GM18508 (cell line): ENCODE results near the gene CNPY2.
A peak's percentile ranks its signal among the peaks of the same experiment; 100 is the strongest.
"Not testable (repeated sequence)": the region's sequence is repeated elsewhere in the genome, so short reads cannot be mapped to it uniquely, and the experiment has no call there.

Source experiments
- ATAC-seq: cut with Tn5 transposase; IDR thresholded peaks from one replicate; pipeline ENCODE4 v1.9.1; 2021; ENCODE audit warnings: moderate number of reproducible peaks; ENCODE audit not compliant: insufficient read depth, unreplicated experiment

Gene CNPY2

DNA sequence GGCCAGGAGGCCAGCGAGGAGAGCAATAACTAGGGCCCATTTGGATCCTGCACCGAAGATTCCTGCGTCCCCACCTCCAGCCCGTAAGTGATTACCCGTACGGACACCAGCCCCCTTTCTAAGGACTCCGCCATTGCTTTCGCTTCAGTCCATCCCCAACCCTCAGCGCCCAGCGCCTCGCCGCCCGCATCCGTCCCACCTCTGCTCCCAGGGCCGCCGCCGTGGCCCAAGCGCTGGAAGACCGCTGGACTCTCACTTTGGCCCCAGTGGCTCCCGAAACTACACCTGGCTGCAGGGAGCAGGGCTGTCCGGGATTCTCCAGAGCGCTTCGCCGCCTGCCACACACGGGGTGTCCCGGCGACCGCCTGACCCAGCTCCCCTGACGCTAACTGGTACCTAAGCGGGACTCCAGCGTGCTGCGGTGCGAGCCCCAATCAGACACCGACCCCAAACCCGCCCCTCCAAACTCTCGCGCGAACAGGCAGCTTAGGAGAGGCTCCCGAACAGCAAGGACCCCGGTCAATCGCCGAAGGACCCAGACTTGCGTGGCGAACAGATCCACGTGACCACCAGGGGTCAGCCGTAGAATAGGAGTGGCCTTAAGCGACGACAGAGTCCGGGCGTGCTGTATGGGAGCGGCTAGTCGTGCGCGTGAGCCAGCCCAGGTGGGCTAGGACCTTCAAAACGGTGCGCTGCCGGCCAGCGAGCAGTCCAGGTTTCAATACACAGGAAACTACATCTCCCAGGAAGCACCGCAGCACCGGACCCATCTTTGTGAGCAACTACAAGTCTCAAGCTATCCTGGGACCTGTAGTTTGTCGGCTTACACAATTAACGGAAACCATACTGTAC is at the start of gene CNPY2:
Gene CNPY2 (minus strand): TSS at position 367 of the 852 bp plus-strand sequence. CDS start 771 bp downstream, outside the sequence.
- ATAC-seq: peak; percentile 85

DNA sequence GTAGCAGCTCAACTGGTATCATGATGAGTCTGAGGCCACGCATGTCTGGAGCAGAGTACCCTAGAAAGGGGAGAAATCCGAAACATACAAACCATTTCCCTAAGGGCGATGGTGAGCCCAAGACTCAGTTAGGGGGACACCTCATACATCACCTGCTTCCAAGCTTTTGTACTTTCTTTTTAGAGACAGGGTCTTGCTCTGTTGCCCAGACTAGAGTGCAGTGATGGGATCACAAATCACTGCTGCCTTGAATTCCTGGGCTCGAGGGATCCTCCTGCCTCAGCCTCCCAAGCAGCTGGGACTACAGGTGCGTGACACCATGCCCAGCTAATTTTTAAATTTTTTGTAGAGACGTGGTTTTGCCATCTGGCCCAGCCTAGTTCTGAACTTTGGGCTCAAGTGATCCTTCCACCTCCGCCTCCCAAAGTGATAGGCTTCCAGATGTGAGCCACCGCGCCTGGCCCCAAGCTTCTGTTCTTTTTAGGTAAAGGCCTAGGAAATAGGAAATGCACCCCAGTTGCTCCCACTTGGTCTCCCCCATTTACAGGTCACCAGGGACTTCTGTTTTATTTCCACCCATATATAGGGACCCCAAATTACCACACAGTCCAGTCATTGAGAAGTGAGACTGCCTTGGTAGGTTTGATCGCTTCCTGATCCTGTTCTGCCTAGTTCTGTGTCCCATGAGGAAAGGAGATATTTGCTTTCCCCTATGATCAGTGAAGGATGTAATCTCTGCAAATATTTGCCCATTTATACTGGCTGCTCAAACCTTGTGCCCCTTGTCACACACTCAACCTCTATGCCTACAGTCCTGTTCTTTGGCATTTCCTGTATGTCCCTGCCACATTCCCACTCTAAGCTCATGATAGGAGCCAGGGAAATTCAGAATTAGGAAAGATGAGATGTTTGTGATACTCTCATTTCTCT is 46.6 kb upstream of the CNPY2 start, which contains the start of gene APOF:
Gene APOF (minus strand): TSS at position 728 of the 930 bp plus-strand sequence. CDS start 112 bp downstream, at position 616.
- ATAC-seq: no peak

DNA sequence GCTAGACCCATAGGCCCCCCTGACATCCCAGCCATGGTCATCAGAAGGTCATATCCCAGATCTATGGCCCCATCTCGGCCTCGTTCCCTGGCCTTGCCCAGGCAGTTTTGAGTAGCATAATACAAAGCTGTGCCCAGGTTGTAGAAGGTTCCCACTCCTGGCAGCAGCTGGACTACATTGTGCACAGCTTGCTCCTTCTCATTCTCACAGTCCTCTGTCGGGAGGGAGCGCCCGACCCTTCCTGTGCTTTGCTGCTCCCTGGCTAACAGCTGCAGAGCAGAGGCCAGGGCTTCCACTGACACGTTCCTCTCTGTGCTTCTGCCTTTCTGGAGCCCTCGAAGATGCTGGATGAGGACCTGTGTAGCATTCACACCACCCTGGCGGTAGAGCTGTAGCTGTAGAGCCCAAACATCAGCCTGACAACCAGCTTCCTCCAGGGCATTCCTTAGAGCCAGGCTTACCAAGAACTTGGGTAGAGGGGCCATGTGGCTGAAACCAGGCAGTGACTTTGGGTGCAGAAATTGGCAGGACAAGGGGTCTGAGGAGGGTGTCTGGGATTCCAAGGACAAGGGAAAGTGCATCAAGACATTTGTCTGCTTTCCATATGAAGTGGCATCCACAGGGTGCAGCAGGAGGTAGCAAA is 45.8 kb upstream of the CNPY2 start:
- no peak for ATAC-seq

DNA sequence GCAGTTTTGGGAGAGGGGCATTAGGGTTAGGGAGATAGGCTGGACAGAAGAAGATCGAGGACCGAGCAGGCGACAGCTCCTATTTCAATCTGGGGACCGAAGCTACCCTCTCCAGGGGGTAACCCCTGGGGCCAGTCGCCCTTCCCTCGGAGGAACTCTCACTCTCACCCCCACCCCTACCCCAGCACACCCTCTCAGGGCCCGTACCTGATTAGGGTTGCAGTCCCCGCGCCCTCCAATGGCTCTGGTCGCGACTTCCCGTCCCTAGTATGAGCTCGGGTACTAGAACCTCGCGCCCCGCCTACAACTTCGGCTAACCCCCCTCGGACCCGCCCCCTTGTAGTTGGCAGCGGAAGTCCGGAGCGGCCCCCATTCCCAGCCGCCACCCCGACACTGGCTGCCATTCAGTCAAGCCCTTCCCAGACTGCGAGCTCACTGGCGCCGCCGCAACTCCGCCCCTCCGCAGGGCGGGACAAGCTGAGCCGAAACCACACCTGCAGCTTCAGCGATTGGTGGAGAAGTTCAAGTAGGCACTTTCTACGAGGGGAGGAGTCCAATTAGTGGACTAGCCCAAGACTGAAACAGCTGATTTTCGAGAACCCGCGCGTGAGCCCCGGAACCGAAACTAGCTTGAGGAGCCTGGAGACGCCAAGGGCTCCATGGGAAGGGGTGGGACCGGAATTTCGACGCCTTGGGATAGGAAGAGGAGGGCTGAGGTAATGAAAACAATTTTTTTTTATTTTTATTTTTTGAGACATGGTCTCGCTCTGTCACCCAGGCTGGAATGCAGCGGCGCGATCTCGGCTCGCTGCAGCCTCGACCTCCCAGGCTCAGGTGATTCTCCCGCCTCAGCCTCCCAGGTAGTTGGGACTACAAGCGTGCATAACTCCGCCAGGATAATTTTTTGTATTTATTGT is 44.3 kb upstream of the CNPY2 start, which contains the start of gene STAT2:
Gene STAT2 (minus strand): TSS at position 257 of the 917 bp plus-strand sequence. CDS start 3,536 bp downstream, outside the sequence.
- peak; percentile 86 for ATAC-seq

DNA sequence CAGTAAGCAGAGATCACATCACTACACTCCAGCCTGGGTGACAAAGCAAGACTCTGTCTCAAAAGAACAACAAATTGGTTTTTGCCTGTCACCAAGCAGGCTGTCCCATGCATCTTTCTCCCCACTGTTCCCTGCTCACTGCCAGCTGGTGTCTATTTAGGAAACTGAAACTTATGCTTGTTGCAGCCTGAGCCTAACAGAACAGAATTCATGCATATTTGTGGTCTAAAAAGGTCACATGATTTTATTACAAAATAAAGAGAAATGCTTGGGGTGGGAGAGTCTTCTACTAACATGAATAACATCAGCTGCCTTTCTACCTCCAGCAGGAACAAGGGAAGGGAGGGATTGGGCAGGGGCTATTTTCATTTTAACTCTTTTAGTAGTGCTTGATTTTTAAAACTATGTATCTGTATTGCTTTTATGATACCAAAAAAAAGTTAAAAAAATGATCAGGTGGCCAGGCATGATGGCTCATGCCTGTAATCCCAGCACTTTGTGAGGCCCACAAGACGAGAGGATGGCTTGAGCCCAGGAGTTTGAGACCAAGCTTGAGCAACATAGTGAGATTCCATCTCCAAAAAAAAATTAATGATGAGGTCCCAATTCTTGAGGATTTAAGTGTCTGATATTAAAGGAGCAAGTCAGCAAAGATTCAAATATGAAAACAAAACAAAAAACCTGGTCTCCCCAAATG is 43.2 kb upstream of the CNPY2 start:
- no peak for ATAC-seq

DNA sequence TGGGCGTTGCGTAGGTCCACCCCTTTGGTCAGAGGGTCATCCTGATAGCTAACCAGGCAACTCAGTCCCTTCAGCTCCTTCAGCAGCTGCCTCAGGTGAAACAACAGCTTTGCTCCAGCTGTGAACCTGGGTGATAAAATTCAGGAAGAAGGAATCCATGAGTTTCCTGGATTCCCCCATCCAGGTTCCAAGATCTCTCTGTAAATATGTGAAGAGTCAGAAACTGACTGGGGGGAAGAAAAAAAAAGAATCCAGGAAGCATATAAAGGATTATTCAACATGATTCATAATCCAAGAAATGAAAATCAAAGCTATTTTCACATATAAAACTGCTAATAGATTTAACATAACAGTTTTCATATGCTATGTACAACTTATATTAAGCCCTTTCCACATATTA is 35.5 kb upstream of the CNPY2 start:
- ATAC-seq: no peak

DNA sequence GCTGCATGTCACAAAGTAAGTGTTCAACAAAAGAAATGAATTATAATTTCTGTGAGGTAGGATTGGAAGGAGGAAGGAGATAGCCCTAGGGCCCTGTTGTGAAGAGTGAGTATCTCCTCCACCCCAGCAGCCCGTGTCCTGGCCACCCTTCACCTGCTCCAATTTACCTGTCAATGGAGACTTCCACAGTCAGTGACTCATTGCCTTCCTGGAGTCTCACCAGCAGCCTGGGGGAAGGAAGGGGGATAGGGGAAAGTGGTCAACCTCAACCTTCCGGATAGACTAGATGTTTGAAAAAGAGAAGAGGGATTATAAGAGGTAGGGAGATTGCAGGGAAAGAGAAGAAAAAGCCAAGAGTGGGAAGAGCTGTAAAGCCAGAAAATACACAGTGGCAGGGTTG is 34.9 kb upstream of the CNPY2 start:
- no peak for ATAC-seq

DNA sequence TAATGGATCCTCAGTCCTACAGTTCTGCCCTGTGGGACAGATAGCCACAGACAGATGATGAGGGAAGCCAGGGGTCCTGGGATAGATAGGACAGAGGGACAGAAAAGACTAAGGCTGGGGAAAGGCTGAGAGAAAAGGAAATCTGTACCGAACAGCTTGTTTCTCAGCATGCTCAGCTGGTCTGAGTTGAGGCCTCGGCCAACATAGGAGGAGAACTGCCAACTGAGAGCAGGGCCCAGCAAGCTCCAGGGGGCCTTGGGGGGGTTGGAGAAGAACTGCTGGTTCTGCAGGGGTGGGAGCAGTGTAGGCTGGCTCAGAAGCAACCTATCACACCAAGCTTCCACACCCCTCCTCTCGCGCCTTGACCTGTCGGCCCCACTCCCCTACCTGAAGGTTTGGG is 33.0 kb upstream of the CNPY2 start:
- ATAC-seq: no peak

DNA sequence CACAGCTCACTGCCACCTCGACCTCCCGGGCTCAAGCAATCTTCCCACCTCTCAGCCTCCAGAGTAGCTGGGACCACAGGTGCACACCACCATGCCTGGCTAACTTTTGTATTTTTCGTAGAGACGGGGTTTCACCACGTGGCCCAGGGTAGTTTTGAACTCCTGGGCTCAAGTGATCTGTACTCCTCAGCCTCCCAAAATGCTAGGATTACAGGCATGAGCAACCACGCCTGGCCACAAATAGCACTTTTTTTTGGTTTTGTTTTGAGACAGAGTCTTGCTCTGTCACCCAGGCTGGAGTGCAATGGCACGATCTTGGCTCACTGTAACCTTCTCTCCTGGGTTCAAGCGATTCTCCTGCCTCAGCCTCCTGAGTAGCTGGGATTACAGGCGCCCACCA is 31.5 kb upstream of the CNPY2 start:
- ATAC-seq: not testable (repeated sequence)

DNA sequence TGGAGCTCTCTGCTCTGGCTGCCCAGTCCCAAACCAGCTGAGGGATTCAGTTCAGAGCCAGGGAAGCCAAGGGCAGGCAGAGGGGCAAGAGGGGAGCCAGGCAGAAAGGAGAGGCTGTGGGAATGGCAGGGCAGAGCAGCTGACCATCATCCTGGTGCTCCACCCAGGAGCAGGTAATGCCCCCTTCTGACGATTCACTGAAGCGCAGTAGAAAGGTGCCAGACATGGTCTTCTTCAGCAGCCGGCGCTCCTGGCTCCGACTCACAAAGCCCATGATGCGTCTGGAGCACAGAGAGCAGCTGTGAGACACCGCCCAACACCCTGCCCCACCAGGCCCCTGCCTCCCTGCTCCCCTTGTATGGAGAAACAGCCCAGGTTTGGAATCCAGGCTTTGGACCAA is 30.9 kb upstream of the CNPY2 start:
- no peak for ATAC-seq

DNA sequence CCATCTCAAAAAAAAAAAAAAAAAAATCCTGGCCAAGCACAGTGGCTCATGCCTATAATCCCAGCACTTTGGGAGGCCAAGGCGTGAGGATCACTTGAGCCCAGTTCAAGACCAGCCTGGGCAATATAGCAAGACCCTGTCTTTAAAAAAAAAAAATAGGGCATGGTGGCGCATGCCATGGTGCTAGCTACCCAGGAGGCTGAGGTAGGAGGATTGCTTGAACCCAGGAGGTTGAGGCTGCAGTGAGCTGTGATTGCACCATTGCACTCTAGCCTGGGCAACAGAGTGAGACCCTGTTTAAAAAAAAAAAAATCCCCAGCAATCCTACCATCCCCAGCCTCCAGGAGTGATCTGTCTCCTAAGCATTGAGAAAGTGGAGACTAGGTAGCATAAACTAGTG is 26.5 kb upstream of the CNPY2 start:
- ATAC-seq: not testable (repeated sequence)

DNA sequence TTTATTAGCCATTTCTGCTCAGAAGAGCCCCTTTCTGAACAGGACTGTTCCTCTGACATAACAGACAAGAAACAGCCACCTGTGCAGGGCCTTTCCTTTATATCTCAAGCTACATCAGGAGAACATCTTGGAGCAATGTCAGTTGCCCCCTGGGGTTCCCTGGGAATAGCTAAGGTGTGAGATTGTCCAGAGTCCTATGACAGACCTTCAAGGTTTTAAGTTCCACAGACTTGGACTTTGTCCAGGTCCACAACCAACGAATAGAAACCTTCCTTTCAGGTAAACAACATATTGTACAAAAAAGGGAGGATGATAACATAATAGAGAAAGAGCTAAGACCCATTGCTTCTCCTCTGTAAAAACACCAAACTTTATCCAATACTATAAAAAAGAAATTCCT is 25.8 kb upstream of the CNPY2 start:
- ATAC-seq: no peak

DNA sequence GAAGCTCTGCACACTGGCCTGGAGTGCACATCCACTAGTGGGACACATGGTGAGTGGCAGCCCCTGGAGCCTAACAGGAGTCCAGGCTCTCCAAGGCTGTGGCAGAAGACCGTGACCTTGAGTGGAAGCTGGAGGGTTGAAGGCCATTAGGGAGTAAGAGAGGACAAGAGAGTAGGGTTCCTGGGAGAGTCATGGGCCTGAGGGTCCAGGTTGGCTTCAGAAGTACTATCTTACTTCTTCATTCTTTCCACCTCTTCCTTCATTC is 23.3 kb upstream of the CNPY2 start:
- no peak for ATAC-seq

DNA sequence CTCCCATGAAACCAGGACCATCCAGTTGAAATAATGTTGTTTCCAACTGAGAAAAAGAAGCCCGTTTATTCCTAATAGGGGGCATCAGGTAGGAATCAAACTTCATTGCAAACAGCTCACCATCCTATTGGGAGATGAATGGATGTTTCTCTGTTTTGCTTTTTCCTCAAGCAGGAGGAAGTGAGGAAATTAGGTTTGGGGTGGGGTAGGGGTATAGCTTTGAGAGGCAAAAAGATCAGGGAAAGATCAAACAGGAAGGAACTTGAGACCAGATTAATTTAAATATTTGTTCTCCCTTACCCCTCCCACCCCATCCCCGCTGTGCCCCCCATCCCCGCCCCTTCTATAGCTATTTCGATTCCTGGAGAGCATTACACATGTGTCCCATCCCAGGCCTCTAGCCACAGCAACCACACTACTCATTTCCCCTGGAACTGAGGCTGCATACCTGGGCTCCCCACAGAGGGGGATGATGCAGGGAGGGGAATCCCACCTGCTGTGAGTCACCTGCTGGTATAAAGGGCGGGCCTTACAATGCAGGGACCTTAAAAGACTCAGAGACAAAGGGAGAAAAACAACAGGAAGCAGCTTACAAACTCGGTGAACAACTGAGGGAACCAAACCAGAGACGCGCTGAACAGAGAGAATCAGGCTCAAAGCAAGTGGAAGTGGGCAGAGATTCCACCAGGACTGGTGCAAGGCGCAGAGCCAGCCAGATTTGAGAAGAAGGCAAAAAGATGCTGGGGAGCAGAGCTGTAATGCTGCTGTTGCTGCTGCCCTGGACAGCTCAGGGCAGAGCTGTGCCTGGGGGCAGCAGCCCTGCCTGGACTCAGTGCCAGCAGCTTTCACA is 22.7 kb upstream of the CNPY2 start, which contains the start of gene IL23A:
Gene IL23A (plus strand): TSS at position 577 of the 850 bp plus-strand sequence. CDS start 161 bp downstream, at position 738.
- peak; percentile 38 for ATAC-seq

DNA sequence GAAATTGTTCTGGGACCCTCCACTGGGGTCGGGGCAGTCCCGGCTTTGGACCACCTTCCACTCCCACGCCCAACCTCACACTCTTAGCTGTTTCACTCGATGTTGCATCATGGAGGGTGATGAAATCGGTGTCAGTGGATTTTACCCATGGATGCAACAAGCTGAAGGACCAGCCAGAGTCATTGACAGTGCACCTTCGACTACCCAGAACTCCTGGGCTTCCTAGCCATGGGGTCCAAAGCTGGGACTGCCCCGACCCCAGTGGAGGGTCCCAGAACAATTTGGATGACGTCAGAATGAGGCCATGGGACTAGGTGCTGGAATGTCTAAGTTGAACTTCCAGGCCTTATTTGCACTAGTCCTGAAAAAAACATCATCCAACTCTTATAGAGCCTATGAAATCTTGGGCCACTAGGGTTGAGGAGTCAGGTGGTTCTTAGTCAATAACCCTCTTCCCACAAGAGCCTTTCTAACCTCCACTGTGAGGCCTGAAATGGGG is 22.0 kb upstream of the CNPY2 start:
- ATAC-seq: no peak

DNA sequence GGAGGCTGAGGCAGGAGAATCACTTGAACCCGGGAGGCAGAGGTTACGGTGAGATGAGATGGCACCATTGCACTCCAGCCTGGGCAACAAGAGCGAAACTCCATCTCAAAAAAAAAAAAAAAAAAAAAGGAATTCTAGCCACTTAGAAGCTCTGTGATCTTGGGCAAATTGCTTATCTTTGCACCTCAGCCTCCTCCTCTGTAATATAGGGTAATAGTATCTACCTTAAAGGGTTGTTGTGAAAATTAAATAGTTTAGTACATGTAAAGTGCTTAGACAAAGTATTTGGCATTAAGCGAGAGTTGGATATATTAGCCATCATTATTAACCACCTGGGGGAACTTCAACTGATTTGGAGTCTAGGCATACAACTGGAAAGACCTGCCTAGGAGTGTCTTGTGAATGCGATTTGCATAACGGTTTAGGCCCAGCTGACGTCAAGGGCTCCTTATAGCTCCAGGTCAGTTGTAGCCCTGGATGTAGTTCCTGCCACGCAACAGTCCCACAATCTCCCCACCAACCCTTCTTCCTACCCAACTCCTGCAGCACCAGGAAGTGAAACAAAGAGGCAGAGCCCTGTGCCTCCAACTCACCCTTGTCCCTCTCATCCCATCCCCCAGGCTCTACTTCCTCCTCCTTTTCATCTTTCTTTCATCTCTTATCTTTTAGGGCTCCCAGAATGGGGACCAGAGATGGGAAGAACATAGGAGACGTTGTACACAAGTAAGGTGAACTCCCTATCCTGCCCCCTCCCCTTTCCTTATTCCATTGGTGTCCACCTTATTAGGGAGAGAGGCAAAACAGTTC is 20.8 kb upstream of the CNPY2 start:
- no peak for ATAC-seq

DNA sequence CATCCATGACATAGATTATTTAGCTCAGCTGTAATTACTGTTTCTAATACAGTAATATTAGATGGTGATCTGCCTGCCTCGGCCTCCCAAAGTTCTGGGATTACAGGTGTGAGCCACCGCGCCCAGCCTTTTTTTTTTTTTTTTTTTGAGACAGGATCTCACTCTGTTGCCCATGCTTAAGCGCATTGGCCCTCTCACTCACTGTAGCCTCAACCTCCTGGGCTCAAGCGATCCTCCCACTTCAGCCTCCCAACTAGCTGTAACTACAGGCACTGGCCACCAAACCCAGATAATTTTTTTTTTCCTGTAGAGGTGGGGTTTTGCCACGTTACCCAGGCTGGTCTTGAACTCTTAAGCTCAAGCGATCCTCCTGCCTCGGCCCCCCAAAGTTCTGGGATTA is 19.7 kb upstream of the CNPY2 start:
- not testable (repeated sequence) for ATAC-seq
